GM12878 (cell line): ENCODE results near the gene DGKE. TPM values are rescaled to one million over a fixed set of nuclear protein-coding genes. Genes with fewer than 3 reads are reported as not detected.

Source experiments
- ATAC-seq: fragments of 200-7000 bp; cut with Tn5 transposase; 3 replicates; pipeline ENCODE4 v1.9.1; 2020; ENCODE audit warnings: mild to moderate bottlenecking, moderate library complexity
- BruUV-seq: library from RNA; stranded (reverse); fragments of 400-500 nt; replicated peaks from 2 replicates; lab custom pipeline; 2021; lab: Mats Ljungman, UMichigan
- CTCF ChIA-PET: fragments of 300-600 bp; sonication (Branson Sonifier 250); formaldehyde crosslinking; extraction: SDS; loops from one replicate; lab custom pipeline; 2021; ENCODE audit warnings: inconsistent platforms; lab: Yijun Ruan, JAX
- POLR2A ChIA-PET: fragments of 350-600 bp; formaldehyde crosslinking; extraction: SDS; loops from one replicate; lab custom pipeline; 2021; ENCODE audit warnings: inconsistent platforms; lab: Charles Lee
- RAD21 ChIA-PET: fragments of 300-600 bp; sonication (Branson Sonifier 250); formaldehyde crosslinking; loops from one replicate; lab custom pipeline; 2023; ENCODE audit warnings: antibody characterized with exemption; ENCODE audit not compliant: unreplicated experiment; lab: Charles Lee
- SMC1A ChIA-PET: fragments of 300-600 bp; sonication (Branson Sonifier 250); formaldehyde crosslinking; loops from one replicate; lab custom pipeline; 2023; ENCODE audit not compliant: unreplicated experiment, uncharacterized antibody; lab: Charles Lee
- DNase-seq: peaks from one replicate; pipeline ENCODE4 v3.0.0-alpha.2; 2011; ENCODE audit warnings: low read depth, low spot score
- FAIRE-seq: peaks from 3 replicates; lab custom pipeline; 2011; peaks lifted over from hg19 to GRCh38; lab: Jason Lieb, UNC
- H2AFZ ChIP-seq: 2 replicates; pipeline ENCODE4 v1.6.0; 2011; ENCODE audit warnings: low read depth, low read length, control low read depth; ENCODE audit not compliant: control insufficient read depth
- H3K27ac ChIP-seq: 2 replicates; pipeline ENCODE4 v1.5.1; 2011; ENCODE audit warnings: control low read depth; ENCODE audit not compliant: control insufficient read depth, insufficient read depth
- H3K27me3 ChIP-seq, 2 experiments: replicated peaks in 1 of 2; 2 replicates each; pipeline versions ENCODE4 v1.6.0 to v1.6.1; 2011; ENCODE audit warnings: low read length in 1 of 2; ENCODE audit not compliant: control insufficient read depth in 2 of 2, insufficient read depth in 2 of 2
- H3K36me3 ChIP-seq, 2 experiments: 2 replicates each; pipeline ENCODE4 v1.5.1; 2011; ENCODE audit warnings: low read length in 1 of 2; ENCODE audit not compliant: control insufficient read depth in 2 of 2, insufficient read depth in 2 of 2
- H3K4me1 ChIP-seq: 2 replicates; pipeline ENCODE4 v1.6.1; 2011; ENCODE audit warnings: mild to moderate bottlenecking, low read length, moderate library complexity, mixed read lengths; ENCODE audit not compliant: control insufficient read depth, insufficient read depth
- H3K4me2 ChIP-seq: 2 replicates; pipeline ENCODE4 v1.6.0; 2011; ENCODE audit warnings: control low read depth; ENCODE audit not compliant: control insufficient read depth, insufficient read depth
- H3K4me3 ChIP-seq: fragments of 200-600 bp; sonication (generic); 2 replicates; pipeline ENCODE4 v1.5.1; 2016
- H3K79me2 ChIP-seq: 2 replicates; pipeline ENCODE4 v1.6.0; 2011; ENCODE audit warnings: low read length; ENCODE audit not compliant: control insufficient read depth, insufficient read depth
- H3K9ac ChIP-seq: 2 replicates; pipeline ENCODE4 v1.8.0; 2011; ENCODE audit warnings: low read length, control low read depth, mixed read lengths; ENCODE audit not compliant: control insufficient read depth, insufficient read depth
- H3K9me3 ChIP-seq: replicated peaks from 3 replicates; pipeline ENCODE4 v1.5.1; 2011; ENCODE audit warnings: mild to moderate bottlenecking, low read length; ENCODE audit not compliant: control insufficient read depth, insufficient read depth
- H4K20me1 ChIP-seq: 2 replicates; pipeline ENCODE4 v1.6.0; 2011; ENCODE audit not compliant: control insufficient read depth, insufficient read depth
- EED ChIP-seq: sonication (generic); IDR thresholded peaks from 2 replicates; pipeline ENCODE4 v1.6.1; 2016; ENCODE audit warnings: antibody characterized with exemption, low read depth
- HDAC6 ChIP-seq: fragments of 200-600 bp; sonication (generic); IDR thresholded peaks from one replicate; pipeline ENCODE4 v1.8.0; 2017; ENCODE audit warnings: antibody characterized with exemption; ENCODE audit not compliant: unreplicated experiment
- KDM1A ChIP-seq: fragments of 200-600 bp; sonication (generic); IDR thresholded peaks from 2 replicates; pipeline ENCODE4 v1.6.1; 2016; ENCODE audit warnings: borderline replicate concordance
- MEF2A ChIP-seq: IDR thresholded peaks from 2 replicates; pipeline ENCODE4 v1.6.1; 2011; ENCODE audit warnings: low read depth, mild to moderate bottlenecking, low read length, moderate library complexity; ENCODE audit not compliant: insufficient read depth
- PAX5 ChIP-seq: IDR thresholded peaks from 2 replicates; pipeline ENCODE4 v1.6.1; 2011; ENCODE audit warnings: low read depth, low read length, borderline replicate concordance
- SIX5 ChIP-seq: IDR thresholded peaks from 2 replicates; pipeline ENCODE4 v1.6.1; 2011; ENCODE audit warnings: mild to moderate bottlenecking, low read depth, low read length, moderate library complexity; ENCODE audit not compliant: severe bottlenecking
- SKIL ChIP-seq: fragments of 450-650 bp; IDR thresholded peaks from 2 replicates; pipeline ENCODE4 v1.6.1; 2017; ENCODE audit warnings: mild to moderate bottlenecking, low read depth, inconsistent platforms; ENCODE audit not compliant: poor library complexity, severe bottlenecking
- SREBF2 ChIP-seq: IDR thresholded peaks from 2 replicates; pipeline ENCODE4 v1.6.1; 2012; ENCODE audit warnings: mild to moderate bottlenecking, low read length
- WGBS: methylation state at CpG from one replicate; pipeline ENCODE4 v1.1.6; 2016; ENCODE audit warnings: low lambda C conversion rate; ENCODE audit not compliant: insufficient replicate concordance, insufficient coverage; ENCODE audit errors: missing lambda C conversion rate; 5-methylcytosine and 5-hydroxymethylcytosine counted together
- in situ Hi-C: fragments of 300-500 bp; cut with MboI; formaldehyde crosslinking; loops from 9 replicates; pipeline ENCODE4 v1.14.3; 2018; ENCODE audit warnings: mixed read lengths
- intact Hi-C: fragments of 100-400 bp; cut with micrococcal nuclease; formaldehyde crosslinking; loops from one replicate; pipeline ENCODE4 v1.14.2; 2022; ENCODE audit not compliant: unreplicated experiment
- polyA plus RNA-seq, 11 experiments: library from polyadenylated mRNA; depleted of rRNA in 4 of 11; unstranded in 6 of 11; stranded (reverse) in 5 of 11; fragments of >200 nt; fragmentation: Nextera tagmentation in 4 of 11; fragmentation: Illumina TruSeq in 1 of 11; extraction: Ambion mirVana in 4 of 11; extraction: Trizol in 1 of 11; gene quantifications; 1 replicate in 1 of 11; 2 replicates in 10 of 11; pipeline versions ENCODE4 v1.2.1 to v1.2.3, GENCODE V29; 2011 to 2016; ENCODE audit warnings: inconsistent platforms in 2 of 11, missing spikeins in 2 of 11, low read depth in 1 of 11
- total RNA-seq, 4 experiments: library from RNA; depleted of rRNA in 3 of 4; stranded (reverse); fragments of >200 nt in 3 of 4; fragmentation: Illumina TruSeq in 1 of 4; extraction: Trizol in 1 of 4; gene quantifications; 2 replicates each; pipeline versions ENCODE4 v1.2.1 to v1.2.3, GENCODE V29; 2013 to 2021
- TF ChIP-seq, protein P1 (sequence below): IDR thresholded peaks from 2 replicates; pipeline ENCODE4 v1.6.1; 2012; ENCODE audit warnings: low read depth, low read length, improper control_type of control experiment

Gene DGKE
- total and polyA plus RNA-seq, 10 of the 15 experiments (the other 5 are each of a cell fraction or from before 2014, with no cell fraction given), result 2.8 to 18.0 (median 11.6) TPM

GRCh38 chr17:56881685-56882295 lies 47.8 kb downstream of the DGKE start:
- Histone ChIP-seq H3K9me3 (no peaks in the 10 kb centered on the region), H3K9ac (no peak overlapping the region), H3K79me2 (no peaks in the 10 kb centered on the region), H2AFZ (no peak overlapping the region), H3K36me3 (peaks cover 2% of the 10 kb centered on the region in 2 experiments; a peak in 2 of 4 replicates), H3K27me3 (no peaks in the 10 kb centered on the region), H4K20me1 (no peaks in the 10 kb centered on the region), H3K4me3 (no peak overlapping the region), H3K4me2 (no peak overlapping the region), H3K27ac (no peak overlapping the region), H3K4me1 (no peaks in the 10 kb centered on the region)
- ChIA-PET POLR2A (interaction anchor here (1.0 kb wide), 1 partner anchor 16 kb away, joined by 3 read pairs; no protein-coding TSS in a partner anchor), SMC1A (interaction anchor here (1.3 kb wide), 1 partner anchor 44 kb away, joined by 3 read pairs; no protein-coding TSS in a partner anchor), CTCF (no interaction called here), RAD21 (no interaction called here)
- ATAC-seq (no peak), DNase-seq (no peak), FAIRE-seq (no peak)
- TF ChIP-seq SIX5 (no peak), SKIL (no peak), KDM1A (no peak), EED (no peak), PAX5 (no peak), SREBF2 (no peak), HDAC6 (no peak), MEF2A (no peak)
- TF ChIP-seq, protein P1, sequence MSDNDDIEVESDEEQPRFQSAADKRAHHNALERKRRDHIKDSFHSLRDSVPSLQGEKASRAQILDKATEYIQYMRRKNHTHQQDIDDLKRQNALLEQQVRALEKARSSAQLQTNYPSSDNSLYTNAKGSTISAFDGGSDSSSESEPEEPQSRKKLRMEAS, result no peak
- intact Hi-C loops (no loop called here), in situ Hi-C loops (no loop called here)
- BruUV-seq, result no TSS peak
- WGBS, result 97% methylated on average over 3 of the region's 3 CpGs
